ENCODE data around the gene PSMA2. TPM values are rescaled to one million over a fixed set of nuclear protein-coding genes. Genes with fewer than 3 reads are reported as not detected.
"Not testable (repeated sequence)": the region's sequence is repeated elsewhere in the genome, so short reads cannot be mapped to it uniquely, and the experiment has no call there.

The PSMA2 gene
- total RNA-seq, 1 donor from 2014 or later: 134 TPM

GRCh38 chr7:42900842-42901241 is 31.1 kb downstream of the PSMA2 start:
- DNase-seq: no peak

- DNase-seq: no peak
Observed at GRCh38 chr7:42893346-42894240, 38.4 kb downstream of the PSMA2 start.

GRCh38 chr7:42886893-42887505 is 45.0 kb downstream of the PSMA2 start:
- DNase-seq: no peak

GRCh38 chr7:42886129-42886528 is 45.8 kb downstream of the PSMA2 start:
- peak; percentile 29 for DNase-seq

GRCh38 chr7:42885183-42885582 is 46.8 kb downstream of the PSMA2 start:
- not testable (repeated sequence) for DNase-seq

- no peak for DNase-seq
Observed at GRCh38 chr7:42883950-42884349, 48.0 kb downstream of the PSMA2 start.

GRCh38 chr7:42880392-42880791 is 51.6 kb downstream of the PSMA2 start:
- DNase-seq: no peak

GRCh38 chr7:42878303-42878702 is 53.7 kb downstream of the PSMA2 start:
- no peak for DNase-seq

- DNase-seq: no peak
Observed at GRCh38 chr7:42877862-42878261, 54.1 kb downstream of the PSMA2 start.

GRCh38 chr7:42876182-42877068 is 55.5 kb downstream of the PSMA2 start:
- DNase-seq: peak; percentile 77

GRCh38 chr7:42869131-42870020 is 62.6 kb downstream of the PSMA2 start:
- no peak for DNase-seq

GRCh38 chr7:42868480-42868879 is 63.5 kb downstream of the PSMA2 start:
- DNase-seq: no peak

Other genes with a start within 250 kb of the PSMA2 start
- 5.4 and 8.0 TPM in 2 replicates for gene C7orf25, start 20.1 kb downstream of the PSMA2 start, total RNA-seq
- 74.0 and 79.5 TPM in 2 replicates for gene MRPL32, start 202 bp upstream of the PSMA2 start, total RNA-seq
- gene HECW1, start 180.5 kb upstream of the PSMA2 start, total RNA-seq: not detected in 2 replicates